ENCODE results near the gene PSMB5.

PSMB5 gene

GRCh38 chr14:23033251-23033727 lies 1.4 kb downstream of the PSMB5 start:
- no peak for TF ChIP-seq CTCF (IDR thresholded peaks at IDR 0.05; ENCODE audit: control insufficient read depth, insufficient read depth, low read depth, low read length, missing control alignments)
- H3K4me3 ChIP-seq (ENCODE audit: control insufficient read depth, low read depth, low read length): no peak overlapping the region
- no peak for DNase-seq (ENCODE audit: low read depth)

GRCh38 chr14:23030936-23031335 lies 3.8 kb downstream of the PSMB5 start:
- H3K4me3 ChIP-seq (ENCODE audit: control insufficient read depth, low read depth, low read length): no peak overlapping the region
- DNase-seq (ENCODE audit: low read depth): no peak
- no peak for TF ChIP-seq CTCF (IDR thresholded peaks at IDR 0.05; ENCODE audit: control insufficient read depth, insufficient read depth, low read depth, low read length, missing control alignments)

GRCh38 chr14:23028799-23029198 lies 5.9 kb downstream of the PSMB5 start:
- no peak for TF ChIP-seq CTCF (IDR thresholded peaks at IDR 0.05; ENCODE audit: control insufficient read depth, insufficient read depth, low read depth, low read length, missing control alignments)
- DNase-seq (ENCODE audit: low read depth): no peak
- no peak overlapping the region for H3K4me3 ChIP-seq (ENCODE audit: control insufficient read depth, low read depth, low read length)

GRCh38 chr14:23025151-23025814 lies 9.4 kb downstream of the PSMB5 start:
- TF ChIP-seq CTCF (IDR thresholded peaks at IDR 0.05; ENCODE audit: control insufficient read depth, insufficient read depth, low read depth, low read length, missing control alignments): no peak
- H3K4me3 ChIP-seq (ENCODE audit: control insufficient read depth, low read depth, low read length): no peak overlapping the region
- DNase-seq (ENCODE audit: low read depth): no peak

GRCh38 chr14:23024612-23025075 lies 10.1 kb downstream of the PSMB5 start:
- no peak for DNase-seq (ENCODE audit: low read depth)
- no peak overlapping the region for H3K4me3 ChIP-seq (ENCODE audit: control insufficient read depth, low read depth, low read length)
- no peak for TF ChIP-seq CTCF (IDR thresholded peaks at IDR 0.05; ENCODE audit: control insufficient read depth, insufficient read depth, low read depth, low read length, missing control alignments)

GRCh38 chr14:23023795-23024152 lies 10.9 kb downstream of the PSMB5 start:
- no peak overlapping the region for H3K4me3 ChIP-seq (ENCODE audit: control insufficient read depth, low read depth, low read length)
- TF ChIP-seq CTCF (IDR thresholded peaks at IDR 0.05; ENCODE audit: control insufficient read depth, insufficient read depth, low read depth, low read length, missing control alignments): no peak
- DNase-seq (ENCODE audit: low read depth): no peak

All from AG09309 (cell line).